HUDEP-2 (cell line): ENCODE results near the gene SEL1L.
A peak's percentile ranks its signal among the peaks of the same experiment; 100 is the strongest.
"Not testable (repeated sequence)": the region's sequence is repeated elsewhere in the genome, so short reads cannot be mapped to it uniquely, and the experiment has no call there.

Source experiments
- DNase-seq, 76 experiments: peaks; one replicate each; lab custom pipeline; 2025; ENCODE audit not compliant: unreplicated experiment in 76 of 76; lab: John Stamatoyannopoulos, UW

SEL1L gene

GRCh38 chr14:81476816-81477215 lies 56.8 kb downstream of the SEL1L start:
- DNase-seq: no peak

- DNase-seq: no peak
Measured at GRCh38 chr14:81474685-81475324, 58.8 kb downstream of the SEL1L start.

- no peak for DNase-seq
Measured at GRCh38 chr14:81474148-81474492, 59.5 kb downstream of the SEL1L start.

- no peak for DNase-seq
Measured at GRCh38 chr14:81473456-81474147, 60.1 kb downstream of the SEL1L start.

- DNase-seq: no peak
Measured at GRCh38 chr14:81472096-81472800, 61.4 kb downstream of the SEL1L start.

GRCh38 chr14:81471062-81471461 lies 62.6 kb downstream of the SEL1L start:
- DNase-seq: no peak

- DNase-seq: not testable (repeated sequence)
Measured at GRCh38 chr14:81470557-81470826, 63.2 kb downstream of the SEL1L start.

GRCh38 chr14:81466854-81467253 lies 66.8 kb downstream of the SEL1L start:
- DNase-seq: no peak

GRCh38 chr14:81465507-81466228 lies 68.0 kb downstream of the SEL1L start:
- no peak for DNase-seq

- DNase-seq: not testable (repeated sequence)
Measured at GRCh38 chr14:81465003-81465392, 68.7 kb downstream of the SEL1L start.

GRCh38 chr14:81464253-81465002 lies 69.2 kb downstream of the SEL1L start:
- DNase-seq: peak in 49 of 76 experiments; percentile 4 to 78 (median 33)

- not testable (repeated sequence) for DNase-seq
Measured at GRCh38 chr14:81462356-81462755, 71.3 kb downstream of the SEL1L start.

- no peak for DNase-seq
Measured at GRCh38 chr14:81459912-81460311, 73.7 kb downstream of the SEL1L start.

- no peak for DNase-seq
Measured at GRCh38 chr14:81458352-81458751, 75.3 kb downstream of the SEL1L start.

GRCh38 chr14:81455390-81455789 lies 78.3 kb downstream of the SEL1L start:
- DNase-seq: no peak

GRCh38 chr14:81454572-81455218 lies 79.0 kb downstream of the SEL1L start:
- no peak for DNase-seq

GRCh38 chr14:81453166-81453766 lies 80.4 kb downstream of the SEL1L start:
- peak in 49 of 76 experiments; percentile 4 to 61 (median 30) for DNase-seq

GRCh38 chr14:81452341-81453133 lies 81.1 kb downstream of the SEL1L start:
- no peak for DNase-seq

GRCh38 chr14:81450976-81451375 lies 82.7 kb downstream of the SEL1L start:
- DNase-seq: no peak
